GM20431 (cell line): ENCODE measurements around the gene INSYN1.
"Not testable (repeated sequence)": the region's sequence is repeated elsewhere in the genome, so short reads cannot be mapped to it uniquely, and the experiment has no call there.

ENCODE experiments used
- in situ Hi-C: fragments of 300-500 bp; cut with MseI, MboI; formaldehyde crosslinking; loops from one replicate; pipeline ENCODE4 v1.15.0; 2020; ENCODE audit warnings: low sequenced_read_pairs; ENCODE audit not compliant: unreplicated experiment

INSYN1 gene

GRCh38 chr15:73751511-73751898, 1.6 kb downstream of the INSYN1 start:
- in situ Hi-C loops: no loop called here

- in situ Hi-C loops: no loop called here
Measured at GRCh38 chr15:73750951-73751350, 2.2 kb downstream of the INSYN1 start.

- in situ Hi-C loops: no loop called here
Measured at GRCh38 chr15:73750438-73750837, 2.7 kb downstream of the INSYN1 start.

GRCh38 chr15:73749971-73750370, 3.2 kb downstream of the INSYN1 start:
- in situ Hi-C loops: no loop called here

- in situ Hi-C loops: no loop called here
Measured at GRCh38 chr15:73749533-73749932, 3.6 kb downstream of the INSYN1 start.

GRCh38 chr15:73748730-73749129, 4.4 kb downstream of the INSYN1 start:
- in situ Hi-C loops: no loop called here

GRCh38 chr15:73747847-73748590, 5.1 kb downstream of the INSYN1 start:
- in situ Hi-C loops: no loop called here

GRCh38 chr15:73746883-73747282, 6.3 kb downstream of the INSYN1 start:
- in situ Hi-C loops: no loop called here

GRCh38 chr15:73746261-73746660, 6.9 kb downstream of the INSYN1 start:
- in situ Hi-C loops: no loop called here

GRCh38 chr15:73745073-73745472, 8.1 kb downstream of the INSYN1 start:
- in situ Hi-C loops: no loop called here

GRCh38 chr15:73744293-73744692, 8.9 kb downstream of the INSYN1 start:
- in situ Hi-C loops: no loop called here

GRCh38 chr15:73741321-73741836, 11.8 kb downstream of the INSYN1 start:
- in situ Hi-C loops: no loop called here

- in situ Hi-C loops: no loop called here
Measured at GRCh38 chr15:73740152-73741048, 12.8 kb downstream of the INSYN1 start.

GRCh38 chr15:73737535-73737934, 15.6 kb downstream of the INSYN1 start:
- in situ Hi-C loops: no loop called here

- in situ Hi-C loops: no loop called here
Measured at GRCh38 chr15:73732930-73733329, 20.2 kb downstream of the INSYN1 start.

GRCh38 chr15:73732051-73732450, 21.1 kb downstream of the INSYN1 start:
- in situ Hi-C loops: not testable (repeated sequence)

GRCh38 chr15:73727330-73727976, 25.7 kb downstream of the INSYN1 start:
- in situ Hi-C loops: no loop called here

- in situ Hi-C loops: no loop called here
Measured at GRCh38 chr15:73724212-73724611, 28.9 kb downstream of the INSYN1 start.

GRCh38 chr15:73723191-73723590, 30.0 kb downstream of the INSYN1 start:
- in situ Hi-C loops: no loop called here

GRCh38 chr15:73722425-73722824, 30.7 kb downstream of the INSYN1 start:
- in situ Hi-C loops: no loop called here

GRCh38 chr15:73718694-73719093, 34.5 kb downstream of the INSYN1 start:
- in situ Hi-C loops: no loop called here
